B cell (primary cell): ENCODE measurements around the gene TAL1. TPM values are rescaled to one million over a fixed set of nuclear protein-coding genes. Genes with fewer than 3 reads are reported as not detected.

Experiments used
- ATAC-seq: fragments of 200-7000 bp; cut with Tn5 transposase; one replicate; pipeline ENCODE4 v1.10.0; 2021; ENCODE audit warnings: low read depth, mild to moderate bottlenecking, moderate number of reproducible peaks, moderate library complexity
- CTCF ChIA-PET: fragments of 350-600 bp; sonication (Branson Sonifier 250); formaldehyde crosslinking; loops from one replicate; lab custom pipeline; 2021; ENCODE audit warnings: antibody characterized with exemption, inconsistent platforms; lab: Charles Lee
- POLR2A ChIA-PET: fragments of 350-600 bp; sonication (Branson Sonifier 250); formaldehyde crosslinking; loops from one replicate; lab custom pipeline; 2021; ENCODE audit warnings: antibody characterized with exemption; lab: Charles Lee
- DNase-seq: peaks from one replicate; pipeline ENCODE4 v3.0.0; 2013
- H2AFZ ChIP-seq: 2 replicates; pipeline ENCODE4 v1.6.1; 2012; ENCODE audit warnings: mild to moderate bottlenecking, low read depth, low read length; ENCODE audit not compliant: insufficient read depth, poor library complexity, severe bottlenecking
- H3K27ac ChIP-seq, 2 donors: 1 replicate in 1 of 2; 2 replicates in 1 of 2; pipeline ENCODE4 v1.5.1; 2012 to 2013; ENCODE audit warnings: low read length in 2 of 2, mild to moderate bottlenecking in 2 of 2, moderate library complexity in 1 of 2
- H3K27me3 ChIP-seq, 4 experiments: fragments of 200-600 bp in 1 of 4; sonication (generic) in 1 of 4; replicated peaks in 1 of 4; 1 replicate in 2 of 4; 2 replicates in 2 of 4; pipeline versions ENCODE4 v1.6.1 to v1.7.0; 2013 to 2016; ENCODE audit warnings: low read length in 3 of 4, mild to moderate bottlenecking in 2 of 4, mixed read lengths in 1 of 4, moderate library complexity in 1 of 4; ENCODE audit not compliant: insufficient read depth in 4 of 4, control insufficient read depth in 3 of 4; ENCODE audit errors: control extremely low read depth in 1 of 4
- H3K36me3 ChIP-seq, 2 experiments: replicated peaks in 1 of 2; 1 replicate in 1 of 2; 2 replicates in 1 of 2; pipeline versions ENCODE4 v1.6.1 to v1.7.1; 2013; ENCODE audit warnings: low read length in 1 of 2; ENCODE audit not compliant: insufficient read depth in 2 of 2, control insufficient read depth in 1 of 2; ENCODE audit errors: control extremely low read depth in 1 of 2, extremely low read depth in 1 of 2
- H3K4me1 ChIP-seq, 2 donors: fragments of 200-600 bp in 1 of 2; sonication (generic) in 1 of 2; 1 replicate in 1 of 2; 2 replicates in 1 of 2; pipeline versions ENCODE4 v1.5.1 to v1.6.1; 2013 to 2017; ENCODE audit warnings: low read length in 2 of 2; ENCODE audit not compliant: control insufficient read depth in 2 of 2, insufficient read depth in 2 of 2
- H3K4me2 ChIP-seq: replicated peaks from 2 replicates; pipeline ENCODE3; 2012; ENCODE audit warnings: mild to moderate bottlenecking, low read depth, low read length; ENCODE audit not compliant: poor library complexity, severe bottlenecking
- H3K4me3 ChIP-seq, 5 experiments: fragments of 200-600 bp in 1 of 5; sonication (generic) in 1 of 5; 1 replicate in 3 of 5; 2 replicates in 2 of 5; pipeline versions ENCODE4 v1.5.1 to v1.7.0; 2011 to 2016; ENCODE audit warnings: low read length in 4 of 5, mild to moderate bottlenecking in 4 of 5, low read depth in 2 of 5, control low read depth in 1 of 5, moderate library complexity in 1 of 5; ENCODE audit not compliant: insufficient read depth in 1 of 5; ENCODE audit errors: control extremely low read depth in 1 of 5, extremely low read depth in 1 of 5
- H3K79me2 ChIP-seq: fragments of 200-600 bp; sonication (generic); one replicate; pipeline ENCODE4 v1.6.0; 2016; ENCODE audit warnings: low read length; ENCODE audit not compliant: control insufficient read depth, insufficient read depth
- H3K9ac ChIP-seq: fragments of 200-600 bp; sonication (generic); 2 replicates; pipeline ENCODE4 v1.6.1; 2017; ENCODE audit warnings: mild to moderate bottlenecking, low read length, moderate library complexity
- H3K9me3 ChIP-seq, 3 donors: one replicate each; pipeline versions ENCODE4 v1.6.1 to v1.7.1; 2013; ENCODE audit warnings: low read length in 2 of 3; ENCODE audit not compliant: control insufficient read depth in 2 of 3, insufficient read depth in 1 of 3; ENCODE audit errors: control extremely low read depth in 1 of 3
- H4K20me1 ChIP-seq: 2 replicates; pipeline ENCODE4 v1.6.0; 2012; ENCODE audit warnings: mild to moderate bottlenecking, low read length; ENCODE audit not compliant: insufficient read depth, control insufficient read depth, poor library complexity, severe bottlenecking
- H3K27ac Mint-ChIP-seq: one replicate; pipeline ENCODE4 v1.8.0; 2021; ENCODE audit warnings: mixed read lengths
- H3K27me3 Mint-ChIP-seq: one replicate; pipeline ENCODE4 v1.8.0; 2021; ENCODE audit warnings: mixed read lengths
- H3K4me1 Mint-ChIP-seq: one replicate; pipeline ENCODE4 v1.8.0; 2021; ENCODE audit warnings: mixed read lengths
- H3K4me3 Mint-ChIP-seq: one replicate; pipeline ENCODE4 v1.8.0; 2021; ENCODE audit warnings: mixed read lengths
- H3K9me3 Mint-ChIP-seq: one replicate; pipeline ENCODE4 v1.8.0; 2022; ENCODE audit warnings: mixed read lengths; ENCODE audit not compliant: insufficient read depth
- CTCF ChIP-seq: fragments of 200-600 bp; IDR thresholded peaks from one replicate; pipeline ENCODE4 v1.8.0; 2022; ENCODE audit warnings: antibody characterized with exemption, mild to moderate bottlenecking
- EZH2 ChIP-seq: IDR thresholded peaks from 2 replicates; pipeline ENCODE4 v1.6.1; 2012; ENCODE audit warnings: borderline replicate concordance, low read depth, mild to moderate bottlenecking, moderate library complexity, low read length; ENCODE audit not compliant: insufficient read depth, poor library complexity, severe bottlenecking
- WGBS: methylation state at CpG from one replicate; pipeline ENCODE4 v1.1.5; 2013; ENCODE audit warnings: missing lambda C conversion rate; ENCODE audit not compliant: insufficient coverage; 5-methylcytosine and 5-hydroxymethylcytosine counted together
- intact Hi-C: fragments of 100-400 bp; cut with micrococcal nuclease; formaldehyde crosslinking; loops from one replicate; pipeline ENCODE4 v1.10.0; 2022
- polyA plus RNA-seq: library from polyadenylated mRNA; depleted of rRNA; stranded (reverse); fragments of >200 nt; gene quantifications from 2 replicates; pipeline ENCODE4 v1.2.3, GENCODE V29; 2012
- total RNA-seq, 2 donors: library from RNA; stranded (reverse); fragments of 120-200 nt in 1 of 2; gene quantifications; 1 replicate in 1 of 2; 2 replicates in 1 of 2; pipeline versions ENCODE4 v1.2.3 to v1.2.4, GENCODE V29; 2013 to 2022

The TAL1 gene
- total and polyA plus RNA-seq, 2 donors (not counting 1 experiment from before 2014, with no cell fraction given), result not detected

- ATAC-seq, result no peak
- Histone ChIP-seq H3K36me3 (no peaks in the 10 kb centered on the region), H3K4me1 (no peaks in the 10 kb centered on the region), H3K9ac (no peak overlapping the region), H3K27me3 (peaks cover 0 to 5% (median 0%) of the 10 kb centered on the region in 4 experiments), H3K4me2 (no peak overlapping the region), H2AFZ (peak overlapping the region; percentile 16), H3K79me2 (no peaks in the 10 kb centered on the region), H4K20me1 (no peaks in the 10 kb centered on the region), H3K27ac (no peak overlapping the region), H3K4me3 (no peak overlapping the region), H3K9me3 (no peaks in the 10 kb centered on the region)
- Mint-ChIP-seq H3K9me3 (no peaks in the 10 kb centered on the region), H3K27me3 (peaks cover 16% of the 10 kb centered on the region), H3K4me1 (no peaks in the 10 kb centered on the region), H3K27ac (no peak overlapping the region), H3K4me3 (no peak overlapping the region)
- no peak for DNase-seq
- TF ChIP-seq EZH2, result no peak
- ChIA-PET CTCF (interaction anchor here (0.6 to 1.8 kb wide), 2 partner anchors 19 to 47 kb away, joined by 5 to 7 read pairs; no protein-coding TSS in a partner anchor), POLR2A (no interaction called here)
- 36% methylated on average over 2 of the region's 9 CpGs for WGBS
- intact Hi-C loops, result no loop called here
Observed at GRCh38 chr1:47211796-47212269, 20.2 kb downstream of the TAL1 start.

GRCh38 chr1:47210666-47211065 is 21.4 kb downstream of the TAL1 start:
- H3K27me3 ChIP-seq, result peaks cover 0 to 5% (median 0%) of the 10 kb centered on the region in 4 experiments
- ATAC-seq (no peak), DNase-seq (no peak)
- no peak for TF ChIP-seq EZH2
- TF ChIP-seq CTCF, result no peak
- H3K27me3 Mint-ChIP-seq, result peaks cover 22% of the 10 kb centered on the region
- H3K27ac Mint-ChIP-seq, result no peak overlapping the region
- no peak overlapping the region for H3K4me3 ChIP-seq
- H3K9me3 ChIP-seq, result no peaks in the 10 kb centered on the region
- H3K27ac ChIP-seq, result no peak overlapping the region
- H2AFZ ChIP-seq, result no peak overlapping the region
- intact Hi-C loops, result no loop called here
- no peaks in the 10 kb centered on the region for H3K79me2 ChIP-seq
- H3K9ac ChIP-seq, result no peak overlapping the region
- H4K20me1 ChIP-seq, result no peaks in the 10 kb centered on the region
- no peaks in the 10 kb centered on the region for H3K36me3 ChIP-seq
- CTCF ChIA-PET, result no interaction called here
- POLR2A ChIA-PET, result no interaction called here
- H3K4me1 Mint-ChIP-seq, result no peaks in the 10 kb centered on the region
- 89% methylated on average over 1 of the region's 3 CpGs for WGBS
- H3K4me2 ChIP-seq, result no peak overlapping the region
- H3K4me3 Mint-ChIP-seq, result no peak overlapping the region
- H3K4me1 ChIP-seq, result no peaks in the 10 kb centered on the region
- no peaks in the 10 kb centered on the region for H3K9me3 Mint-ChIP-seq
